Stomach smooth muscle (tissue), 2 donors: Measurements from ENCODE around the gene LHFPL2.
A peak's percentile ranks its signal among the peaks of the same experiment; 100 is the strongest.

Experiments used
- H3K27ac ChIP-seq: one replicate; pipeline ENCODE4 v1.7.0; 2013; ENCODE audit warnings: mild to moderate bottlenecking, low read length, inconsistent platforms
- H3K27me3 ChIP-seq, 2 donors: one replicate each; pipeline ENCODE4 v1.7.0; 2013; ENCODE audit warnings: low read length in 2 of 2; ENCODE audit not compliant: insufficient read depth in 2 of 2, control insufficient read depth in 1 of 2
- H3K36me3 ChIP-seq, 2 donors: one replicate each; pipeline ENCODE4 v1.7.0; 2013; ENCODE audit warnings: low read length in 2 of 2; ENCODE audit not compliant: control insufficient read depth in 2 of 2, insufficient read depth in 2 of 2
- H3K4me1 ChIP-seq: one replicate; pipeline ENCODE4 v1.7.0; 2013; ENCODE audit warnings: low read length; ENCODE audit not compliant: control insufficient read depth, insufficient read depth
- H3K4me3 ChIP-seq, 2 donors: one replicate each; pipeline ENCODE4 v1.7.0; 2013; ENCODE audit warnings: low read length in 2 of 2
- H3K9ac ChIP-seq, 2 donors: one replicate each; pipeline ENCODE4 v1.7.0; 2013; ENCODE audit warnings: low read length in 2 of 2, mild to moderate bottlenecking in 1 of 2
- H3K9me3 ChIP-seq, 2 donors: one replicate each; pipeline ENCODE4 v1.7.0; 2013; ENCODE audit warnings: low read length in 2 of 2; ENCODE audit not compliant: control insufficient read depth in 2 of 2
- donor health status: healthy.
- donor health status: Pancreatic carcinoma.

LHFPL2 gene

GRCh38 chr5:78607864-78608263 is 40.7 kb downstream of the LHFPL2 start:
- H3K36me3 ChIP-seq, result no peaks in the 10 kb centered on the region
- no peak overlapping the region for H3K9ac ChIP-seq
- H3K4me3 ChIP-seq, result no peak overlapping the region
- no peak overlapping the region for H3K27ac ChIP-seq
- H3K27me3 ChIP-seq, result no peaks in the 10 kb centered on the region
- peaks cover 36% of the 10 kb centered on the region for H3K4me1 ChIP-seq
- H3K9me3 ChIP-seq, result peaks cover 0 to 3% of the 10 kb centered on the region in 2 donors

- Histone ChIP-seq H3K36me3 (no peaks in the 10 kb centered on the region), H3K27me3 (no peaks in the 10 kb centered on the region), H3K9me3 (peaks cover 0 to 3% of the 10 kb centered on the region in 2 donors), H3K9ac (no peak overlapping the region), H3K4me1 (peaks cover 26% of the 10 kb centered on the region), H3K4me3 (no peak overlapping the region), H3K27ac (peak overlapping the region; percentile 77)
Observed at GRCh38 chr5:78606241-78606640, 42.3 kb downstream of the LHFPL2 start.

- Histone ChIP-seq H3K4me3 (no peak overlapping the region), H3K27ac (peak overlapping the region; percentile 77), H3K36me3 (no peaks in the 10 kb centered on the region), H3K9ac (no peak overlapping the region), H3K9me3 (peaks cover 0 to 3% of the 10 kb centered on the region in 2 donors), H3K27me3 (no peaks in the 10 kb centered on the region), H3K4me1 (peaks cover 27% of the 10 kb centered on the region)
Observed at GRCh38 chr5:78605611-78606010, 43.0 kb downstream of the LHFPL2 start.

GRCh38 chr5:78604689-78605285 is 43.8 kb downstream of the LHFPL2 start:
- Histone ChIP-seq H3K27ac (peak overlapping the region; percentile 77), H3K36me3 (no peaks in the 10 kb centered on the region), H3K4me1 (peaks cover 20% of the 10 kb centered on the region), H3K27me3 (no peaks in the 10 kb centered on the region), H3K9ac (peak overlapping the region in 1 of 2 donors; percentile 28), H3K9me3 (peaks cover 0 to 3% of the 10 kb centered on the region in 2 donors), H3K4me3 (no peak overlapping the region)

- Histone ChIP-seq H3K9ac (no peak overlapping the region), H3K27me3 (no peaks in the 10 kb centered on the region), H3K4me1 (peaks cover 19% of the 10 kb centered on the region), H3K4me3 (no peak overlapping the region), H3K36me3 (no peaks in the 10 kb centered on the region), H3K9me3 (peaks cover 0 to 3% of the 10 kb centered on the region in 2 donors), H3K27ac (peak overlapping the region; percentile 41)
Observed at GRCh38 chr5:78603636-78604175, 44.9 kb downstream of the LHFPL2 start.

GRCh38 chr5:78602400-78602799 is 46.2 kb downstream of the LHFPL2 start:
- H3K27ac ChIP-seq, result peak overlapping the region; percentile 79

GRCh38 chr5:78601559-78602314 is 46.8 kb downstream of the LHFPL2 start:
- Histone ChIP-seq H3K4me3 (no peak overlapping the region), H3K4me1 (peaks cover 19% of the 10 kb centered on the region), H3K27ac (peak overlapping the region; percentile 79), H3K9me3 (peaks cover 0 to 3% of the 10 kb centered on the region in 2 donors), H3K9ac (no peak overlapping the region), H3K36me3 (no peaks in the 10 kb centered on the region), H3K27me3 (no peaks in the 10 kb centered on the region)

More at GRCh38 chr5:78602400-78602799, 46.2 kb downstream of the LHFPL2 start:
- Histone ChIP-seq H3K4me1 (peaks cover 19% of the 10 kb centered on the region), H3K9ac (no peak overlapping the region), H3K36me3 (no peaks in the 10 kb centered on the region), H3K4me3 (no peak overlapping the region), H3K27me3 (no peaks in the 10 kb centered on the region), H3K9me3 (peaks cover 0 to 3% of the 10 kb centered on the region in 2 donors)

- H3K9ac ChIP-seq, result no peak overlapping the region
- H3K4me3 ChIP-seq, result no peak overlapping the region
- H3K27ac ChIP-seq, result peak overlapping the region; percentile 79
- peaks cover 19% of the 10 kb centered on the region for H3K4me1 ChIP-seq
- no peaks in the 10 kb centered on the region for H3K27me3 ChIP-seq
- no peaks in the 10 kb centered on the region for H3K36me3 ChIP-seq
- peaks cover 0 to 3% of the 10 kb centered on the region in 2 donors for H3K9me3 ChIP-seq
Observed at GRCh38 chr5:78600687-78601414, 47.7 kb downstream of the LHFPL2 start.

- no peak overlapping the region for H3K4me3 ChIP-seq
- H3K9ac ChIP-seq, result no peak overlapping the region
- H3K27me3 ChIP-seq, result no peaks in the 10 kb centered on the region
- H3K36me3 ChIP-seq, result no peaks in the 10 kb centered on the region
- peaks cover 0 to 3% of the 10 kb centered on the region in 2 donors for H3K9me3 ChIP-seq
- H3K27ac ChIP-seq, result no peak overlapping the region
- peaks cover 26% of the 10 kb centered on the region for H3K4me1 ChIP-seq
Observed at GRCh38 chr5:78598973-78599372, 49.6 kb downstream of the LHFPL2 start.

GRCh38 chr5:78597974-78598371 is 50.6 kb downstream of the LHFPL2 start:
- Histone ChIP-seq H3K27me3 (no peaks in the 10 kb centered on the region), H3K9ac (no peak overlapping the region), H3K36me3 (no peaks in the 10 kb centered on the region), H3K4me1 (peaks cover 36% of the 10 kb centered on the region), H3K9me3 (no peaks in the 10 kb centered on the region), H3K27ac (no peak overlapping the region), H3K4me3 (no peak overlapping the region)
